ENCODE measurements around the gene STN1.

STN1 gene

GRCh38 chr10:103852189-103852711, 65.7 kb downstream of the STN1 start:
- DNase-seq (ENCODE audit: extremely low read depth, low read depth) = no peak
- TF ChIP-seq CTCF (IDR thresholded peaks at IDR 0.05; ENCODE audit: low read depth, low read length) = no peak

- DNase-seq (ENCODE audit: extremely low read depth, low read depth) = no peak
- TF ChIP-seq CTCF (IDR thresholded peaks at IDR 0.05; ENCODE audit: low read depth, low read length) = no peak
Measured at GRCh38 chr10:103851261-103851660, 66.7 kb downstream of the STN1 start.

- DNase-seq (ENCODE audit: extremely low read depth, low read depth) = no peak
- TF ChIP-seq CTCF (IDR thresholded peaks at IDR 0.05; ENCODE audit: low read depth, low read length) = no peak
Measured at GRCh38 chr10:103850572-103850895, 67.5 kb downstream of the STN1 start.

DNA sequence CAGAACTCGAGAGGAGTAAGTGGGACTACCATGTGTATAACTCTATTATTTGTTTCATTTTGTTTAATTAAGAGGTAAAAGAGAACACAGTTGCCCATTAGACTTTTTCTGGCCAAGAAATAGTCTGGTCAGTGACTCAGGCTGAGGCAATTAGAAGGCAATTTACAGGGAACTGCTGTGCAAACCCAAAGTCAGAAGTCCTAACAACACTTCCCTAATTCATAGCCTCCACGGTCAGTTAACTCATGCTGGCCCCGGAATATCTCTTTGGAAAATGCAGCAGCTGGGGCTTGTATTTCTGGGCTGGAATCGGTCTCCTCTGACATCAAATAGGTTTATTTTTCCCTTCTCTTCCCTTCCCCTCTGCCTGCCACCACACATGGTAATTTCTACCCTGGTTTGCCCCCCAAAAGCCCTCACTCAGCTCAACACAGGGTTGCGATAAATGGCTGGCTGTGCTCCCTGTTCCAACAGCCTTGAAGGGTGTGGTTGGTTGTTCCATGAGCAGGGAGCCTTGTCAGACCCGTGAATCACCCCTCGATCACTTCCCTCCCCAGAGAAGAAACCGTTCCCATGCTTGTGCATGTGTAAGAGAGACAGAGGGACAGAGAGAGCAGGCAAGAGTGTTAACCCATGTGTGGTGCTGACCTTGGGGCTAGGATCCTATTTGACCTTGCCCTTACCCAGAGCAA, 68.0 kb downstream of the STN1 start:
- no peak for TF ChIP-seq CTCF (IDR thresholded peaks at IDR 0.05; ENCODE audit: low read depth, low read length)
- DNase-seq (ENCODE audit: extremely low read depth, low read depth) = no peak

- DNase-seq (ENCODE audit: extremely low read depth, low read depth) = no peak
- no peak for TF ChIP-seq CTCF (IDR thresholded peaks at IDR 0.05; ENCODE audit: low read depth, low read length)
Measured at GRCh38 chr10:103849212-103849877, 68.6 kb downstream of the STN1 start.

GRCh38 chr10:103847909-103848468, 70.0 kb downstream of the STN1 start:
- no peak for DNase-seq (ENCODE audit: extremely low read depth, low read depth)
- TF ChIP-seq CTCF (IDR thresholded peaks at IDR 0.05; ENCODE audit: low read depth, low read length) = peak; percentile 9

DNA sequence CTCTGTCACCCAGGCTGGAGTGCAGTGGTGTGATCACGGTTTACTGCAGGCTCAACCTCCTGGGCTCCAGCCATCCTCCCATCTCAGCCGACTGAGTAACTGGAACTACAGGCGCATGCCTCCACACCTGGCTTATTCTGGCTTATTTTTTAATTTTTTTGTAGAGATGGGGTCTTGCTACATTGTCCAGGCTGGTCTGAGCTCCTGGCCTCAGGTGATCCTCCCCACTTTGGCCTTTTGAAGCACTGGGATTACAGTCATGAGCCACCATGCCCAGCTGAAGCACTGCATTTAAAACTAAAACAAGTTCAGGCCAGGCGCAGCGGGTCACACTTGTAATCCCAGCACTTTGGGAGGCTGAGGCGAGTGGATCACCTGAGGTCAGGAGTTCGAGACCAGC, 70.6 kb downstream of the STN1 start:
- DNase-seq (ENCODE audit: extremely low read depth, low read depth) = no peak
- no peak for TF ChIP-seq CTCF (IDR thresholded peaks at IDR 0.05; ENCODE audit: low read depth, low read length)
